Stimulated activated CD4-positive, alpha-beta T cell treated with anti-CD3 and anti-CD28 coated beads, Interleukin-1b, Interleukin-23, amount 100 ng/mL, for 24 hours (primary cell): ENCODE measurements around the gene SCN3A.

Experiments
- DNase-seq, 4 experiments: peaks; one replicate each; pipeline ENCODE4 v3.0.0-alpha.2; 2020; ENCODE audit warnings: low read depth in 4 of 4, low spot score in 1 of 4

SCN3A gene

GRCh38 chr2:165203689-165204559 is at the start of gene SCN3A:
Gene SCN3A, minus strand, starts transcription at chr2:165204050. Its CDS starts 27,656 bp downstream, at chr2:165176394.
- no peak for DNase-seq

- DNase-seq: no peak
These were observed 49.3 kb upstream of the SCN3A start for GRCh38 chr2:165253178-165253577.

GRCh38 chr2:165251366-165251765 is 47.5 kb upstream of the SCN3A start:
- no peak for DNase-seq

DNA sequence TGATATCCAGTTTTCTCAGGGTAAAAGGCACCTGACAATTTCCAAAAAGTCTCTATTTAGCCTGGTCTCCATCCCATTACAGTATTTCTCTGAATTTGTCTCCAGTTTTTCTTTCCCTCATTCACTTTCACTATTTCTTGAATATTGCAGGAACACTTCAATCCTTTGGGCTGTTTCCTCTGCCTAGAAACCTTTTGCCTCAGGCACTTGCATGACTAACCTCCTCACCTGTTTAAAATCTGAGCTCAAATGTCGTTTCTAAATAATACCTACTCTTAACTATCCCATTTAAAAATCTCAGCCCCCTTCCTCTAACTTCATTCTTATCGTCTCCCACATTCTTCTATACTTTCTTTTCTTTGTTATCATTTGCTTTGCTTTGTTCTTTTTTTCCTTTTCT is 44.4 kb upstream of the SCN3A start:
- DNase-seq: no peak

DNA sequence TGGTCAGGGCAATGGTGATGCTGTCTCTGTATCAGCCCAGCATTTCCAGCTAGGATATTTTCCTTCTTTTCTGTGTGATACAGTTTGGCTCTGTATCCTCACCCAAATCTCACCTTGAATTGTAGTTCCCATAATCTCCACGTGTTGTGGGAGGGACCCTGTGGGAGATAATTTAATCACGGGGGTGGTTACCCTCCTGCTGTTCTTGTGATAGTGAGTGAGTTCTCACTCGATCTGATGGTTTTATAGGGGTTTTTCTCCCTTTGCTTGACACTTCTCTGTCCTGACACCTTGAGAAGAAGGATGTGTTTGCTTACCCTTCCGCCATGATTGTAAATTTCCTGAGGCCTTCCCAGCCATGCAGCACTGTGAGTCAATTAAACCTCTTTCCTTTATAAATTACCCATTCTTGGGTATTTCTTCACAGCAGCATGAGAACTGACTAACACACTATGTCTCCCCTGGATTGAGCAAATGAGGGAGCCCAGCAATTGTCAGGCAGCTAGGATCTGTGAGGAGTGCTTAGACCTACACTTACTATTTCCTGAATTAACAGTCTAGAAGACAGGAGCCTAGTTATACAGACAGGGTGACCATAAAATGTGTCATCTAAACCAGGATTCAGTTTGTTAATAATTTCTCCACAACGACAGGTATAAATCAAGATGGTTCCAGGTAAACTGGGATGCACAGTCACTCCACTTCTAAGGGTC is 41.4 kb upstream of the SCN3A start:
- no peak for DNase-seq

- DNase-seq: no peak
These were observed 37.1 kb upstream of the SCN3A start for GRCh38 chr2:165240916-165241315.

- DNase-seq: no peak
These were observed 36.1 kb upstream of the SCN3A start for GRCh38 chr2:165239856-165240515.

- DNase-seq: no peak
These were observed 35.4 kb upstream of the SCN3A start, which contains the start of gene SCN2A for GRCh38 chr2:165239230-165239629. Gene SCN2A, plus strand, starts transcription at chr2:165239414. Its CDS starts 56,410 bp downstream, at chr2:165295824.

GRCh38 chr2:165238295-165238694 is 34.4 kb upstream of the SCN3A start:
- DNase-seq: no peak

- DNase-seq: no peak
These were observed 33.2 kb upstream of the SCN3A start for GRCh38 chr2:165237056-165237455.

GRCh38 chr2:165227571-165227970 is 23.7 kb upstream of the SCN3A start:
- DNase-seq: no peak

DNA sequence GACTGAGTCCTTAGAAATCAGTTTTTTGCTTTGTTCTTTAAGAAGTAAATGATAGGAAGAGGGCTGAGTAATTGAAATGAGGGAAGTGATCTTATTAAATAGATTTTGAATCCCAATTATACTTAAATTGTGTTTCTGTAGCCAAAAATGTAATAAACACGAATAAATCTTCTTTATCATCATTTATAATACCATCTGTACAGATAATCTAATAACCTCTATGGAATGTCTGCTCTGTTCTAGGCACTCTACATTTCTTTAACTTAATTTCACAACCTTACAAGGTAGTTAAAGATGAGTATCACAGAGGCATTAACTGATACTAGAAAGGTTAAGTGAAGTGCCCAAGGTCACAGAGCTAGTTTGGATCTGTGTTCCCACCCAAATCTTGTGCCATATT is 21.1 kb upstream of the SCN3A start:
- DNase-seq: no peak

- DNase-seq: no peak
These were observed 15.6 kb upstream of the SCN3A start for GRCh38 chr2:165219481-165219880.

- DNase-seq: no peak
These were observed 10.2 kb upstream of the SCN3A start for GRCh38 chr2:165214093-165214492.

DNA sequence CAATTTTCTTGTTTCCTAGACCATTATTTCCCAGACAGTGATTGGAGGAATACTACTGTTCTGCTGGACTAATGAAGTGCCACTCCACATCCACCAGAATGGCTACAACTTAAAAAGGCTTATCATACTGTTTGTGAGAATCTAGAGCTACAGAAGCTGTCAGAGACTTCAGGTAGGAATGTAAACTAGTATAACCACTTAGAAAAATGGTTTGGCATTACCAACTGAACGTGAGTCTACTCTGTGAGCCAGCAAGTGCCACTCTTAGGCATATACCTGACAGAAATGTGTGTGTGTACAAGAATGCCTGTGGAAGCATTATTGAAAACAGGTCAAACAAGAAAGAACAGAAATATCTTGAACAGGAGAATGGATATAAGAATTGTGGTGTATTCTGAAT is 4.2 kb upstream of the SCN3A start:
- no peak for DNase-seq

- no peak for DNase-seq
These were observed 2.0 kb upstream of the SCN3A start for GRCh38 chr2:165205865-165206264.

GRCh38 chr2:165202239-165202638 is 1.6 kb downstream of the SCN3A start:
- no peak for DNase-seq

- no peak for DNase-seq
These were observed 5.7 kb downstream of the SCN3A start for GRCh38 chr2:165198181-165198580.

GRCh38 chr2:165197346-165197745 is 6.5 kb downstream of the SCN3A start:
- DNase-seq: no peak

DNA sequence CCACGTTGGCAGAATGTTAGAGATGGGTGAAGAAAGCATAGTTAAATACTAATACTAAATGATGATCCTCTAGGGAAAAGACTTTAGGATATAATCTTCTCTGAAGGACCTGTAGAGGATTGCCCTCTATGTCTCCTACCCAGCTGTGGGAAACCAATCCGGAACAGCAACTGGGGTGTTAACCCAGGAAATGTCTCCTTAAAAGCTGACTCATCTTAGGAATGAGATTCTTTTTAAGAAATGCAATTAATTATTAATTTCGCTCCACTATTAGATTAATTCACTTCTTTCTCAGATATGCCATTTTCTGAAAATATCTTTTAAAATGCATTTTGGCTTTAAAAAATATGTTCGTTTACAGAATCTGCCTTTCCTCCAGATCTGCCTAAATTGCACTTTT is 7.4 kb downstream of the SCN3A start:
- no peak for DNase-seq

DNA sequence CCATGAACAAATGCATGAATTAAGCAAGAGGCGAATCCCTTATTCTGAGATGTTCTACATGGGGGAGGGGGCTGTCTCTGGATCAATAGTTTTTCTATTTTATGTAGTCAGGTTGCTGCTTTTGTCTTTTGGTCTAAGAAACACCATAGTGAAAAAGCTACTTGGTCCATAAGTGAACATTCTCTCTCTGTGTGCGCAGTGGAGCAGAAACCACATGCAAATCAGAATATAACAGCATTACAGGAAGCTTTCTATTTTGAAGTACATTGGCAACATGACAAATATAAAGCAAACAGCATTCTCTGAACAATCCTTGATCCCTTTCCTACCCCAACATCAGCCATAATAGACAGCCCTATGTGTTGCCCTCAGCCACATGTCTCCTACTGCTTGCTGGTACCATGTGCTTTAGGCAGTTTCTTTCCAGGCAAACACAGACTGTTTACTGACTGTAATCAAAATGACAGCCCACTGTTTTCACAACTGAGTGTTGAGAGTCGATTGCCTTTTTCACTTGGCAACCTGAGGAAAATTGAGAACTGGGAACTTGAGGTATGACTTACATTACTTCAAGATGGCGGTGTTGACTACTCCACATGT is 10.6 kb downstream of the SCN3A start:
- DNase-seq: no peak
